NOMO-1 treated with dmso at 0.1 percent for 144 hours (cell line): ENCODE measurements around the gene COL4A4.

Experiments used
- DNase-seq: peaks from one replicate; lab custom pipeline; 2025; ENCODE audit not compliant: unreplicated experiment; lab: John Stamatoyannopoulos, UW

COL4A4 gene

DNA sequence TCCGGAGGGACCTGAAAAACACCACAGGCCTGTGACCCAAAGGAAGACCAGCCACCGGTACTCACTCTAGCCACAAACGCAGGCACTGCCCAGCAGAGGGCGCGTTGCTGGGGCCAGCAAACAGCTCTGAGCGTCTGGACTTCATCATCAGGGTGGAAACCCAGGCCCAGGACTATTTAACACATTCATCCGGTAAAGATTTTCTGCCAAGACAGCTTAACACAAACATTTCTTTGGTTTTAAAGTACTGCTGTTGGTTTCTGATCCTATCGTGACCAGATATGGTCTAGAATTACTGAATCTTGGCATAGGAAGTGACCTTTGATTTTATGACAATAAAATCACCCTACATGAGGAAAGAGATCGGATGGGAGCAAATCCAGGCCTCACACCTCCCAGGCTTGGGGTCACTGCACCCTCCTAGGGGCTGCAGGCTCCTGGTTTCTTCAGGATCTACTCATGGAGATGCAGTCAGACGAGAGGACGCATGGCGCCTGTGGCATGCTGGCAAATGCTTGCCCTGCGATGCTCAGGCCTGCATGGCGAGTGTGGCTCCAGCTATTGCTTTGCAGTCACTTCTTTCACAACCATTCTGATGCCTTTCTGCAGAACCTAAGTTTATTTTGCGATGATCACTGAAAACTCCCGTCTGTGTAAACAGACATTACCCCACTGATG is 130.4 kb downstream of the COL4A4 start:
- DNase-seq: no peak

DNA sequence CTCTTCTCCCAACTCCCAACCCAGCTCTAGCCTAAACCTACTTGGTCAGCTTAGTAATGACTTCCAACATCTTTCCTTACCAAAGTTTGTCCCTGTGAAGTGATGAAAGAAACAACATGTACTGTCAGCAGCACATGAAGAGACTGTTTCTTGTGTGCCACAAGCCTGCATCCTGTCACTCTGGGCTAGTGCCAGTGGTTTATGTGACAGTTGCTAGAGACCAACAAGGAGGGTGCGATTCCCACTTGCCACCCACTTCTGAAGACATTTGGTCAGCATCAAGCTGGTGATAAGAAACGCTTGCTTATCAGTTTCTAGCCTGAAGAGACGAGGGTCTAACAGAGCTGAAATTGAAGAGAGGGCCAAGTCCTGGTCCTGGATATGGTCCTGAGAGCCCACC is 132.6 kb downstream of the COL4A4 start:
- no peak for DNase-seq

DNA sequence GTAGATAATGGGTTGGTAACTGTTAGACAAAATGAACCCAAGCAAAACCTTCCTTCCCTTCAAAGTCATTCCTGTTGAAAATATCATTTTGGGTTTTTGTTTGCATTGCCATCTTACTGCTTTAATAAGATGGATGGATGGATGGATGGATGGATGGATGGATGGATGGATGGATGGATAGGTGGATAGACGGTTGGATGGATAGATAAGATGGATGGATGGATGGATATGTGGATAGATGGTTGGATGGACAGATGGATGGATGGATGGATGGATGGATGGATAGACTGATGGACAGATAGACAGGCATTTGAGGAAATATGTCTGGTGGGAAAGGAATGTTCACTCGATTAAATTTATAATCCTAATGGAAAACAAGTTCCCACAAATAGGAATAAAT is 133.2 kb downstream of the COL4A4 start:
- no peak for DNase-seq

DNA sequence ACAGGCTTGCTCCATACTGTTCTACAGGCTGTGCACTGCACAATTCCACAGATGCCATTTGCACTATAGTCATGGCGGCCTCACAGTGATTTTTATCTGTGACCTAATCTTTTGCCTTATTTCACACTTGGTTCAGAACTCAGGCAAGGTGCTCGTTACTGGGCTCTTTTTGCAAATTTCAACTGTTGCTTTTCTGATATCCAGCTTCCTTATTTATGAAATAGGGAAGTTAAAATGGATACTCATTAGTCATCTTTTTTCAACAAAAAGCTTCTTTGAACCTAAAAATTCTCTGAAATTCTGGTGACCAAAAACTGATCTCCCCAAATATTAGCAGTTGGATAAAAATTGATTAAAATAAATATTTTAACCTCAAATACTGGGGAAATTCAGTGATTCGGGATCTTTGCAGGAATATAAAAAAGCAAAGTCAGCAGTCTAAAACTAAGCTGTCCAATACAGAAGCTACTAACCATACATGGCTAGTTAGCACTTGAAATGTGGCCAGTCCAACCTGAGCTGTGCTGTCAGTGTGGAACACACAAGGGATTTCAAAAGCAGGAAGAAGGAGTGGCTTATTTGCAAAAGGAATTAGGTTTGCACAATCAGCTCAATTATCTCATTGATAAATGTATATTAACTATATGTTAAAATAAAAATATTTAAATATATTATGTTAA is 134.4 kb downstream of the COL4A4 start:
- DNase-seq: peak; percentile 2

DNA sequence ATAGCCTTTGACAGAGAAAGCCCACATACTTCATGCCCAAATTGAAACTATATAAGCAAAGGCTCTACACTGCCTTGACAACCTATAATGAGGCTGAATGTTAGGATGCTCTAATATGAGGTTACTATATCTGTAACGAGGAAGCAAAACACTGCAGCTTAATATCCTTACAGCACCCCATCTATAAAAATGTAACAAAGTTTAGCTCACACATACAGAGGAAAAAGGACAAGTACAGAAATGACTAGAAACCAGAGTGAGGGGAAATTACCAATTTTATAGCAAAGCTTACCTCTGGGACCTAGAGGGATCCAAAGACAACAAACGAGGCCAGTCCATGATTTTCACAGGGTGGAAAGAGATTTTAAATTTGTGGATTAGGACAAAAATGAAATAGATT is 138.5 kb downstream of the COL4A4 start:
- DNase-seq: no peak

DNA sequence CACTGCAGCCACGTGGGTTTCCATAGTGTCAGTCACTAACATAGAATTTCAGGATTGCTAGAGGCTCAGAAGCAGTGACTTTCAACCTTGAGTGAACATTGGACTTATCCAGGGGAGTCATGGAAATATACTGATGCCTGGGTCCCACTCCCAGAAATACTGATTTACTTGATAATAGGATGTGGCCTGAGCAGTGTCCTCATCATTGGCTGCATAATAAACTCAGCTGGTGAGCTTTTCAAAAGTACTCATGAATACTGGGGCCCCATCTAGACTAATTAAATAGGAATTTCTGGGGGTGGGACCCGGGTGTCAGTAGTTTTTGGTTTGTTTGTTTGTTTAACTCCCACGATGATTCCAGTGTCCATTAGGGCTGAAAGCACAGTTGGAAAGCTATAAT is 141.4 kb downstream of the COL4A4 start:
- DNase-seq: no peak

DNA sequence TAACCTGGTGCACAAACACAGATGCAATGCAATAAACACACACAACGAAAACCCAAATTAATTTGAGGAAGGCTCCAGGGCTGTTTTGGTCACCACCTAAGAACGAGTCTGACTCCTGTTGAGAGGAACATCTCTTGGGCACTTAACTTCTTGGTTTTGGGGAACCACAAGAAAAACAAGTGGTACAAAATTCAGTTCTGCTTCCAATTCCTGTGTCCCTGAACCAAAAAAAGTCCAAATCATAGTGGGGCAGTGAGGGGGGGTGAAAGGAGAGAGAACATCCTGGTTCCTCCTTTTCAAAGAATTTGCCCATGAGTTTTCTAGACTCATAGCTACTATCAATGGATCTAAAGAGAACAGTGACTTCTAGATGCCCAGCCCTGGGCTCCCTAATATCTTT is 143.6 kb downstream of the COL4A4 start:
- DNase-seq: no peak

DNA sequence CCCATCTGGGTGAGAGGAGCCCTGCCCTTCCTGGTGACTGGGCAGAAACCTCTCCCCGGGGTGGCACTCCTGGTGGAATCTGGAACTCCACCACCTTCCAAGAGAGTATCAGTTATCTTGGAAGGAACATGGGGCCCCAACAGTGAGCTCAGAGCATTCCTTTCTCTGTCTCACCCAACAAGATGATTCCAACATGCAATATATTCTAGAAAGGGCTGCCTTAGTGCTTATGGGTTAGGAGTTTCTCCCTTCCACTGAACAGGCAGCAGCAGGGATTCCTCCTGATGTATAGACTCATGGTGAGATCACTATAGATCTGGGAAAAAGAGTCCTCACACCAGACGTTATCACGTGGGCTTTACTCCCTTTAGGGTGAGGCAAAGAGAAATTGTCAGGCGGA is 147.1 kb downstream of the COL4A4 start:
- no peak for DNase-seq

DNA sequence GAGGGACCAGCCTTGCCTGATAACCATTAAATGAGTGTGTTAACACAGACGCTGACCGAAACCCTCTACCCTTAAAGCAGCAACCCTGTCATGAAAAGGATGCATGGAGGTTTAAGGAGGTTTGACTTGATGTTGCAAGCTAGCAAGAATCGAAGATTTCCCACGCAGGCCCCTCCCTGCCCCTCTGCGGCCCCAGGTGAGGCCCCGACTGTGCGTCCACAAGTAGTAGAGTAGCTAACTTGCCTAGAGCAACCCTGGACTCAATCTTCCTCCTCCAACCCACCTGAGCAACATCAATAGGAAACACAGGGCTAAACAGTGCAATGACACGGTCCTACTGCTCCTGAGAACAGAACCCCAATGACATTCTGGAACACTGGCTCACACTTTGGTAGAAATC is 150.1 kb downstream of the COL4A4 start:
- DNase-seq: no peak

DNA sequence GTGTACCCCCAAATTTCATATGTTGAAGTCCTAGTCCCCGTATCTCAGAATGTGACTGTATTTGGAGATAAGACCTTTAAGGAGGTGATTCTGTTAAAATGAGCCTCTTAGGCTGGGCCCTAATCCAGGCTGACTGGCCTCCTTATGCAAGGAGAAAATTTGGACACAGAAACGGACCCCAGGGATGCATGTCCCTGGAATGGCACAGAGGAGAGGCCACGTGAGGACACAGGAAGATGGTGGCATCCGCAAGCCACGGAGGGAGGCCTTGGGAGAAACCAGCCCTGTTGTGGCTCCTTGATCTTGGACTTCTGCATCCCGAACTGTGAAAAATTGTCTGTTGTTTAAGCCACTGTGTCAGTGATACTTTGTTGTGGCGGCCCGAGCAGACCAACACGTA is 150.7 kb downstream of the COL4A4 start:
- no peak for DNase-seq

DNA sequence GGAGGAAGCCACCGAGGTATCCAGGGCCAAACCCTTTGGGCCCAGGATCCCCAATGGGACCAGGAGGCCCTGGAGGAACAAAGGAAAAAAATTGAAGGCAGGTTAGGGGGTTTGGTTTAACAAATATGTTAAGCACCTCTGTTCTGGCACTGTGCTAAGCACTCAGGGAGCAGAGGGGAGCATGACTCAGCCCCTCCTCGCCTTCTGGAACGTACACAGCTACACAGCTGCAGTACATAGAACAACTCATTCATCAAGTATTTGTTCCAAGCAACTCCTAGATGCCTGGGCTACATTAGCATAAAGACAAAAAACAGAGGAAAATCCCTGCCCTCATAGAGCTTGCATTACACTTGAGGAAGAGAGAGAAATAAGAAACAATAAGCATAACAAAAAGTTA is 153.6 kb downstream of the COL4A4 start:
- no peak for DNase-seq

DNA sequence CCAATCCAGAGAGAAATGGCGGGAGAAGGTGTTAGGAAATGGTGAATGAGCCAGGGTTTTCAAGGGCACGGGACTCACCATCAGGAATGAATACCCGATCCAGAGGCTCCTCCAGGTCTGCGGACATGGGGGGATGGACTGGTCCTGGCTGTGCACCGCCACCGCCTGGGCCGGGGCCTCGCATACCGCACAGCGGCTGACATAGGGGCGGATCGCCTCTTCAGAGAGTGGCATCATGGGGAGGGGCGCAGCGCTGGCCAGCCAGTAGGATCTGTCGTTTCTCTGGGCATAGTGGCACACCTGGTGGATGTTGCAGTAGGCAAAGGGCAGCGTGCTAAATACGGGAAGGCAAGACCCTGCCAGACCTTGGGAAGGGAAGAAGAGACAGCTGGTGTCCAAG is 156.1 kb downstream of the COL4A4 start:
- no peak for DNase-seq

DNA sequence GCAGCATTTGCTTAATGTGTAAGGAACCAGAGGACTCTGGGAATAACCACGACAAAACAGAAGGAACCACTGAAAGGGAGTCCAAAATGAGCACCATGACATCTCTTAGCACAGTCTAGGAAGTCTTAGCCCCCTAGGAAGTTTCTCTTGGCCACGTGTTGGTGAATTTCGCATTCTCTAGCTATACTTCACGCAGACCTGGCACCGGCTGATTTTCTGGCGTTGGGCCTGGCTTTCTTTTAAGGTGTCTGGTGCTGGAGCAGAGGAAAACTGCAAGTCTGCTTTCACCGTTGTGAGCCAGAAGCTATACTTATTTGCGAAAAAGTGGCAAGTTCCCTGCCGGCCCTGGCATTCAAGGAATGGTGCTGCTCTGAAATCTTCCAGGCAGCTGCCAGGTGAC is 156.9 kb downstream of the COL4A4 start:
- no peak for DNase-seq

DNA sequence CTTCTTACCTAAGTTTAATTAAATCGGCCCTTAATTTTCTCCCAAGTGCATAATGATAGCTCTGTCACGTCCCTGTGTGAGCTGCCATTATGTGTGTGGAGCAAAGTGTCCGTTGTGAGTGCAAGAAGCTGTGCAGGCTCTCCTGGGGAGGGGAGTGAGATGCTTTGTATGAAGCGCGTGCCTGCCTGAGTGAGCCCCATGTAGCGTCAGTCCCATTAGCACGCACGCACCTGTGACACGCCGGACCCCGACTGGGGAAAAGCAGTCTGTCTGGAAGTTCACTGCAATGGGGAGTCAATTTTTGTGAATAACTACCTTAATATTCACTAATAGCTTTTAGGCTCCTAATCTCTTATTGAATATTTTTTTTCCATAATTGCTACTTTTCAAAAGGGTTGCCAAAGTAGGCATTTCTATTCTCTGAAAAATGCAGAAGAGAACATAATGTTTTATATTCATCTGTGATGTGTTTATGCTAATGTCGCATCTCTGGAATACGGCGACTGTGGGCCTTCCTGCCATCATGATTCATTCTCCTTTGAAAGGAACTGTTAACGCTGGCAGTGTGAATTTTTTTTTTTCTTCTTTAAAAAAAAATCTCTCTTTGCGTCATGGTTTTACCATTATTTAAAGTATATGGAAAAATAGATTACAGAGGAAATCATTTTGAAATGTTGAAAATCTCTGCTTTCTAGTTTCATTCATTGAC is 157.7 kb downstream of the COL4A4 start:
- DNase-seq: no peak

DNA sequence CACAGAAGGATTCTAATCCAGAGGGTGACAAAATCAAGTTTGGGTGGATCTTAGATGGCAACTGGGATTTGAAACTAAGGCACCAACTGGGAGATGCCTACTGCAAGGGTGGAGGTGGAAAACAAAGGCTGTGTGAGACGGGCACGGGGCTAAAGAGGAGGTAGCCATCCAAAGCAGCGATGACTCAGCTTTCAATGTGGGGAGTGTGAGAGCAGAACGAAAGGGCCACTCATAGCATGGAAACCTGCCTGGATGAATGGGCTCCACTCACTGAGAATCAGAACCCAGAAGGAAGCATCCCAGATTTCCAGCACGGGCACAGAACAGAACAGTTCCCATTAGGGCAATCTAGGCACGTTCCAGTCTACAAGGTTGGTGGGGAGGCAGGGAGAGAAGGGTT is 159.5 kb downstream of the COL4A4 start:
- DNase-seq: no peak

DNA sequence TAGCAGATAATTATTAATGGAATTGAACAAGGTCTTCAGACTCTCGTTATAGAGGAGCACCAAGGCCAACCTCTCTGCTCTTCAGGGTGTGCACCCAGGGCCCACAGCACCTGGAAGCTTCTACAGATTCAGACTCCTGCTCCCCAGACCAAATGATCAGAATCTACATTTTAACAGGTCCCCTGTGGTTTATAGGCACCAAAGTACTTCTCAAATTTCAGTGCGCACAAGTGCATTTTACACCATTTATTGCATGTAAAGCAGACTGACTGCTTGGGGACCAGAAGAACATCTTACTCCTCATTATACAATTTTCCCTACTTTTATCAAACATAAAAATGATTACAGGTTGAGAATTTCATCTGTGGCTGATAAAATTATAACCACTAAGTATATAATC is 163.9 kb downstream of the COL4A4 start:
- no peak for DNase-seq

DNA sequence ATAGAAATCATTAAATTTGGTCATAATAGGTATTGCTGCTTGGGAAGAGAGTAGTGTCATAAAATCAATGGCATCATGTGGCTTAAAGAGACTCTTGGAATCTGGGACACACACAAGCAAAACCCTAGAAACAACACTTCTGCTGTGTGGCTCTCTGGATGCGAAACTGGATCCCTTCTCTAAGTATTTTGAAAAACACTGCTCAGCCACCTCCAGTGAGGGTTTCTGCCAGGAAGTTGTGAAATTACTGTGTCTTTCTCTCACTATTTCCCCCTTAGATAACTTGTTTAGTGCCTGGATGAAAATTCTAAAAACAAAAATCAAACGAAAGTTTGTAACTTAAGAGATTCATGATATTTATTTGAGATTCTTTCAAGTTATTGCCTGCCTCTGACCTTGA is 164.3 kb downstream of the COL4A4 start:
- DNase-seq: no peak

DNA sequence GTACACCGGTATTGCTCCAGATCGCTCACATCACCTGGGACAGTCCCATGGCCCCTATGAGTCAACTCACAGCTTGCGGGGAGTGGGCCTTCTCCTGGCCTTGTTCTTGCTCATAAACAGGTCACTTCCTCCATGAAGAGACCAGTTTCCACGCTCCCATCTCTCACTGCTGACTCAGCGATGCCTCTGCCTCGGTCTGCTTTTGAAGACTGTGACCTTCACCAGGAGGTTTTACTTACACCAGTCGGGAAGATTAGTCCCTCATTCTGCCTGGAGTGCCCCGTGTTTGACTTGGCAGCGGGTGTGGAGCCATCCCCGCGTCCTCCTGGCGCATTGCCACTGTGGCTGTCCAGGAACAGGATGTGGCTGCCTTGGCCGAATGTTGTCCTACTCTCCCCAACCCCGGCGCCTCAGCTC is 168.4 kb downstream of the COL4A4 start:
- DNase-seq: no peak

DNA sequence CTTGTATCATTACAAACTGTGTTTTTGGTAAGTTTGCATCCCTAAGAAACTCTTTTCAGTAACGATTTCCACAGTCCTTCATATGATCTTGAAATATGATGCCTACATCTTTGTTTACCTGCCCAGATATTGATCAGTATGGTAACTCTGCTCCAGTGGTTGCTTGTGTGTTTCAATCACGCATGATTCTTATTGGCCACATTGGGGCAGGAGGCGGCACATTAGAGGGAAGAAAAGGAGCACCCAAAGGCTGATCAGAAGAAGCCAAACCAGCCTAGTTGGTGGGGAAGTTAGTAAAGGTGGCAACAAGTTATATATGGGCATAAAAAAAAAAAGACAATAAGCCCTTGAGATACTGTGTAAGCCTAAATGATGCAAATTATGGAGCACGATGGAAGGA is 169.2 kb downstream of the COL4A4 start:
- no peak for DNase-seq

DNA sequence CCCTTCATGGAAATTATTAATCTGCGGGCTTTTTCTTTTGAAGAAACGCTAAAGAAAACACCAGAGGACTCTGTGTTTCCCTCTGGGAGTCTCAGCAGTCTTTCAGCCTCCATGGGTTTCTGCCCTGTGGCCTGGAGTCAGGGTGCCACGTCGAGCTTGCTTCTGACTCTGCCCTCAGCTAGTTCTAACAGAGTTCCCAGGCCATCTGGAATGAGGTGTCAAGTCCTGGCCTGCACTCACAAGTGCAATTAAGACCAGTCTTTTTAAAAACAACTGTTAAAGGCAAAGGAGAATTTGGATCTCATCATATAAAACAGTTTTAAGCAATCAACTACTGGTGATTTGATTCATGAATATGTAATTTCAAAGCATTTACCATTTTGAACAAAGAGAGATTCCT is 170.8 kb downstream of the COL4A4 start:
- no peak for DNase-seq

DNA sequence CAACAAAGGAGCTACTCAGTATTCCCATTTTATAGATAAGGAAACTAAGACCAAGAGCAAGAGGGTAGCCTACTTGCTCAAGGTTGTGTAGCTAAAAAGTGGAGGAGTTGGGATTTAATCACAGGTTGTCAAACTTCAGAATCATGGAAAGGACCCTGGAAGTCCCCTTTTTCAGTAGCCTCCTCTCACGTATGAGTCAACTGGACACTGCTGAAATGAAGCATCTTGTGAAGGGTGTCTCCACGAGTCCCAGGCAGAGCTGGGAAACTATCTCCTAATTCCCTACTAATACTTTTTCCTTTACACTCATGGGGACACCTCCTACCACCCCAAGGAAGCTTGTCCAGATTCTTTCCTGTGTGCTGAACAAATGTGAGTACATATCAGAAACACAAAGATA is 172.3 kb downstream of the COL4A4 start:
- no peak for DNase-seq

DNA sequence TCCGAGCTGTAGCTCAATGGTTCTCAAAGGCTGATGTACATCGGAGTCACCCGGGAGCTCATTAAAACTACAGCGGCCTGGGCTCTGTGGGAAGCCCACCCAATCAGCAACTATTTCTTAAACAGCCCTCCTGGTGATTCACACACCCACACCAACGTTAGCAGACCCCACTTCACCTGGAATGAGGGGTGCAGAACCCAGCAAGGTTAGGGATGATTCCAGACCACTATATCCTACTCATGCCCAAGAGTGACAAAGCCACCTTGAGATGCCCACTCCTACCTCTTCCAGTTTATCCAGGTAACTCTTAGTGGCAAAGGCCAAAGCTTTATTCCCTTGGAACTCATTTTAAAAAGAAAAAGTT is 178.4 kb downstream of the COL4A4 start:
- no peak for DNase-seq
